Progenitor cell of endocrine pancreas (in vitro differentiated cells): ENCODE results near the gene TTLL11. TPM values are rescaled to one million over a fixed set of nuclear protein-coding genes. Genes with fewer than 3 reads are reported as not detected.

Source experiments
- DNase-seq: peaks from one replicate; pipeline ENCODE4 v3.0.0; 2021; ENCODE audit warnings: low spot score; ENCODE audit not compliant: unreplicated experiment
- H3K27ac Mint-ChIP-seq: 2 replicates; pipeline ENCODE4 v1.8.0; 2021; ENCODE audit warnings: mild to moderate bottlenecking, moderate library complexity, mixed read lengths
- H3K27me3 Mint-ChIP-seq: 2 replicates; pipeline ENCODE4 v1.8.0; 2021; ENCODE audit warnings: mixed read lengths
- H3K36me3 Mint-ChIP-seq: 2 replicates; pipeline ENCODE4 v1.8.0; 2022; ENCODE audit warnings: mixed read lengths; ENCODE audit not compliant: insufficient read depth
- H3K4me1 Mint-ChIP-seq: 2 replicates; pipeline ENCODE4 v1.8.0; 2021; ENCODE audit warnings: low read depth, mixed read lengths
- H3K4me3 Mint-ChIP-seq: 2 replicates; pipeline ENCODE4 v1.8.0; 2021; ENCODE audit warnings: low read depth, mild to moderate bottlenecking, moderate library complexity, mixed read lengths
- H3K9me3 Mint-ChIP-seq: 2 replicates; pipeline ENCODE4 v1.8.0; 2021; ENCODE audit warnings: low read depth, mixed read lengths
- CTCF ChIP-seq: fragments of 200-600 bp; sonication (generic); IDR thresholded peaks from one replicate; pipeline ENCODE4 v1.5.0; 2021; ENCODE audit warnings: antibody characterized with exemption, mild to moderate bottlenecking; ENCODE audit not compliant: unreplicated experiment
- long read RNA-seq: library from polyadenylated mRNA; unstranded; transcript quantifications from one replicate; pipeline ENCODE4 v2.0.0, GENCODE V29; 2020
- total RNA-seq: library from RNA; stranded (reverse); gene quantifications from 2 replicates; pipeline ENCODE4 v1.2.1, GENCODE V29; 2021

Gene TTLL11
- 5.3 and 5.5 TPM in 2 replicates for total RNA-seq
- long read RNA-seq: 0 reads

GRCh38 chr9:122092611-122093506 is at the start of gene TTLL11:
TTLL11 (minus strand) TSS chr9:122093308; CDS start chr9:122093148, 160 bp downstream.
- Mint-ChIP-seq H3K4me3 (peak within 1 kb of the TSS; percentile 78), H3K27ac (peak within 1 kb of the TSS; percentile 51), H3K9me3 (no peaks in the 10 kb centered on the region), H3K36me3 (no peaks in the 10 kb centered on the region), H3K4me1 (peaks cover 9% of the 10 kb centered on the region), H3K27me3 (peaks cover 32% of the 10 kb centered on the region)
- DNase-seq: peak; percentile 91
- no peak for TF ChIP-seq CTCF

- Mint-ChIP-seq H3K4me3 (no peak overlapping the region), H3K9me3 (no peaks in the 10 kb centered on the region), H3K36me3 (peaks cover 15% of the 10 kb centered on the region), H3K27me3 (peaks cover 15% of the 10 kb centered on the region), H3K27ac (no peak overlapping the region), H3K4me1 (no peaks in the 10 kb centered on the region)
- TF ChIP-seq CTCF: no peak
- DNase-seq: no peak
Measured at GRCh38 chr9:122141671-122142070, 48.6 kb upstream of the TTLL11 start.

- Mint-ChIP-seq H3K27me3 (peaks cover 20% of the 10 kb centered on the region), H3K4me3 (no peak overlapping the region), H3K4me1 (no peaks in the 10 kb centered on the region), H3K36me3 (peaks cover 13% of the 10 kb centered on the region), H3K9me3 (no peaks in the 10 kb centered on the region), H3K27ac (no peak overlapping the region)
- DNase-seq: no peak
- TF ChIP-seq CTCF: no peak
Measured at GRCh38 chr9:122140368-122141193, 47.5 kb upstream of the TTLL11 start.

- H3K9me3 Mint-ChIP-seq: no peaks in the 10 kb centered on the region
- no peak for TF ChIP-seq CTCF
Measured at GRCh38 chr9:122138560-122139268, 45.6 kb upstream of the TTLL11 start.

GRCh38 chr9:122135529-122135859 is 42.4 kb upstream of the TTLL11 start:
- peaks cover 64% of the 10 kb centered on the region for H3K27me3 Mint-ChIP-seq
- H3K27ac Mint-ChIP-seq: no peak overlapping the region
- DNase-seq: no peak
- H3K36me3 Mint-ChIP-seq: no peaks in the 10 kb centered on the region
- TF ChIP-seq CTCF: no peak
- H3K4me3 Mint-ChIP-seq: no peak overlapping the region
- peaks cover 5% of the 10 kb centered on the region for H3K4me1 Mint-ChIP-seq
- H3K9me3 Mint-ChIP-seq: no peaks in the 10 kb centered on the region

More at GRCh38 chr9:122138560-122139268, 45.6 kb upstream of the TTLL11 start:
- no peak overlapping the region for H3K27ac Mint-ChIP-seq
- H3K4me3 Mint-ChIP-seq: no peak overlapping the region
- peaks cover 34% of the 10 kb centered on the region for H3K27me3 Mint-ChIP-seq
- no peak for DNase-seq
- H3K4me1 Mint-ChIP-seq: no peaks in the 10 kb centered on the region
- H3K36me3 Mint-ChIP-seq: peaks cover 4% of the 10 kb centered on the region
